ENCODE data around the gene ZCCHC7. TPM values are rescaled to one million over a fixed set of nuclear protein-coding genes. Genes with fewer than 3 reads are reported as not detected.

ZCCHC7 gene
- total and polyA plus RNA-seq, 9 of the 15 experiments (the other 6 are each of a cell fraction or from before 2014, with no cell fraction given) = 34.1 to 68.9 (median 48.8) TPM

GRCh38 chr9:37380570-37380969 is 260.2 kb downstream of the ZCCHC7 start:
- H3K79me2 ChIP-seq (ENCODE audit: control insufficient read depth, insufficient read depth, low read length) = no peaks in the 10 kb centered on the region
- POLR2A ChIA-PET = interaction anchor here (1.0 to 2.1 kb wide), 3 partner anchors 12 to 27 kb away, joined by 3 to 5 read pairs (median 4); no protein-coding TSS in a partner anchor
- ATAC-seq (no peak), FAIRE-seq (no peak), DNase-seq (ENCODE audit: extremely low read depth in 1 of 4, low spot score in 3 of 4) (no peak)
- BruUV-seq (replicated peaks) = no TSS peak
- H3K4me3 ChIP-seq = no peak overlapping the region
- no peak for TF ChIP-seq ZNF41 (CRISPR knock-in tag; conservative IDR thresholded peaks at IDR 0.05)
- no peak for TF ChIP-seq ELK1 (CRISPR knock-in tag; IDR thresholded peaks at IDR 0.05)
- no peak for TF ChIP-seq HDAC1 (IDR thresholded peaks at IDR 0.05)
- TF ChIP-seq KAT7 (CRISPR knock-in tag; IDR thresholded peaks at IDR 0.05; ENCODE audit: borderline replicate concordance) = no peak
- TF ChIP-seq ATF3 (IDR thresholded peaks at IDR 0.05) = peak; percentile 20; the same call in 1 of the 2 replicates
- no peak for TF ChIP-seq ATF3 (CRISPR knock-in tag; conservative IDR thresholded peaks at IDR 0.05)
- peaks cover 8% of the 10 kb centered on the region for H3K9me3 ChIP-seq (replicated peaks; ENCODE audit: control insufficient read depth, insufficient read depth, low read depth, low read length)
- H3K9ac ChIP-seq (ENCODE audit: insufficient read depth in 1 of 2, low read depth in 2 of 2, low read length in 2 of 2) = no peak overlapping the region
- H3K4me2 ChIP-seq (ENCODE audit: insufficient read depth, low read length) = no peak overlapping the region
- no peak overlapping the region for H2AFZ ChIP-seq (ENCODE audit: low read depth, low read length)
- intact Hi-C loops (cut with micrococcal nuclease) = loop anchor here (10.0 kb wide), 1 partner anchor 186 kb away; no protein-coding TSS in a partner anchor
- H4K20me1 ChIP-seq (replicated peaks; ENCODE audit: control insufficient read depth, insufficient read depth, low read length) = no peaks in the 10 kb centered on the region
- H3K27me3 ChIP-seq (ENCODE audit: control insufficient read depth in 2 of 2, insufficient read depth in 2 of 2, low read length in 2 of 2) = peaks cover 6 to 23% of the 10 kb centered on the region in 2 experiments; a peak in 3 of 5 replicates
- in situ Hi-C loops (cut with MboI) = no loop called here
- CTCF ChIA-PET (ENCODE audit: low intra/inter-chr PET ratio) = no interaction called here
- peaks cover 11 to 12% of the 10 kb centered on the region in 2 experiments; a peak in 4 of 5 replicates for H3K4me1 ChIP-seq (replicated peaks in 1 of 2; ENCODE audit: control insufficient read depth in 2 of 2, insufficient read depth in 2 of 2, low read length in 2 of 2)
- peaks cover 3% of the 10 kb centered on the region for H3K9me1 ChIP-seq (ENCODE audit: control insufficient read depth, insufficient read depth, low read length)
- WGBS (ENCODE audit: insufficient coverage, low coverage, missing lambda C conversion rate) = 29% methylated on average over 9 of the region's 9 CpGs
- H3K27ac ChIP-seq (ENCODE audit: extremely low read depth, low read depth, low read length) = no peak overlapping the region
- no peaks in the 10 kb centered on the region for H3K36me3 ChIP-seq (ENCODE audit: control insufficient read depth, insufficient read depth, low read length)
